Measurements from ENCODE around the gene COLEC12.

COLEC12 gene

DNA sequence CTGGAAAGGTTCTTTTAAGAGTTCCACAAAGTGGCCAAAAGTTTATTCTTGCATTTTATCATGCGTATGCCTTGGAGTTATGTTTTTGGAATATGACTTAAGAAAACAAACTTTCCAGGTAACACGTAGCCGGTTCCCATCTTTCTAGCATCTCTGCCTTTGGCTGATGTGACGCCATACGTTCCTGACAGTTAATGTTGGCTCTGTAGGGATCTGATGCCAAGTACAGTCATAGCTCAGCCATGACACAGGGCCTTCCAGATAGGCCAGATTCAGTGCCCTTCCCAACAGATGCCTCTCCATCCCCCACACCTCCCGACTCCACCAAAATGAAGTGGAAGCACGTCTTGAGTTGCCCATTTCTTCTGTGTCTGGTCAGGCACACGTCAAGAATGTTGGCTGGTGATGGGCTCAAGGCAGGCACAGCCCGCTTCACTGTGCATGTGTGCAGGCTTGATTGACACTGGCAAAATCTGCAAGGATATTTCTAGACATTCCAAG lies 181.7 kb downstream of the COLEC12 start:
- Histone ChIP-seq H3K9me3 (ENCODE audit: insufficient read depth, low read depth, low read length) (no peaks in the 10 kb centered on the region; the same call in 1 of the 2 replicates), H3F3A (ENCODE audit: low read depth) (no peaks in the 10 kb centered on the region), H2AFZ (ENCODE audit: low read length) (no peak overlapping the region)

DNA sequence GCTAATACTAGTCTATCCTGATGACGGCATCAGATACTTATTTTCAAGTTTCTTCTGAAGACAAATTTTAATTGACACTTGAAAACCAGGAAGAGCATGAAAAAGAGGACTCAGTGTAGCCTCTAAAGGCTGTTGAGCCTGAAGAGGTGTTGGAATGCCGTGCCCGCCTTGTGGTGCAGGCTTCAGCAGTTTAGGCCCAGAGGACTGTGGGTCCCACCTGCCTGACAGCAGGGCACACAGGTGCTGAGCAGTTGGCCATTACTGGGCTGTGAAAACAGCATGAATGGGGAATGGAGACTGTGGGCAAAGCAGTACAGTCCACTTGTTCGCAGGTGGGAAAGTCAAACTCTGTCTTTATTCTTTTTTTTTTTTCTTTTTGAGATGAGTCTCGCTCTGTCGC lies 182.9 kb downstream of the COLEC12 start:
- Histone ChIP-seq H3K9me3 (ENCODE audit: insufficient read depth, low read depth, low read length) (no peaks in the 10 kb centered on the region; the same call in 1 of the 2 replicates), H3K4me3 (ENCODE audit: low read length, poor library complexity, severe bottlenecking) (no peak overlapping the region), H3K9ac (ENCODE audit: low read depth, low read length, poor library complexity, severe bottlenecking) (no peak overlapping the region), H3K27me3 (ENCODE audit: insufficient read depth, low read length, poor library complexity, severe bottlenecking) (no peaks in the 10 kb centered on the region), H4K20me1 (ENCODE audit: insufficient read depth, low read length, poor library complexity, severe bottlenecking) (no peaks in the 10 kb centered on the region), H3K4me1 (ENCODE audit: insufficient read depth, low read length, poor library complexity, severe bottlenecking) (no peaks in the 10 kb centered on the region), H3K36me3 (ENCODE audit: insufficient read depth, low read length) (no peaks in the 10 kb centered on the region), H3F3A (ENCODE audit: low read depth) (no peaks in the 10 kb centered on the region), H3K9me2 (replicated peaks; ENCODE audit: low read depth, low read length) (no peaks in the 10 kb centered on the region), H3K4me2 (ENCODE audit: low read depth, low read length, poor library complexity, severe bottlenecking) (no peak overlapping the region), H3K79me2 (ENCODE audit: insufficient read depth, low read length) (no peaks in the 10 kb centered on the region), H2AFZ (ENCODE audit: low read length) (no peak overlapping the region)
- TF ChIP-seq EZH2phosphoT487 (IDR thresholded peaks at IDR 0.05; ENCODE audit: borderline replicate concordance), result no peak
- TF ChIP-seq, protein P1, sequence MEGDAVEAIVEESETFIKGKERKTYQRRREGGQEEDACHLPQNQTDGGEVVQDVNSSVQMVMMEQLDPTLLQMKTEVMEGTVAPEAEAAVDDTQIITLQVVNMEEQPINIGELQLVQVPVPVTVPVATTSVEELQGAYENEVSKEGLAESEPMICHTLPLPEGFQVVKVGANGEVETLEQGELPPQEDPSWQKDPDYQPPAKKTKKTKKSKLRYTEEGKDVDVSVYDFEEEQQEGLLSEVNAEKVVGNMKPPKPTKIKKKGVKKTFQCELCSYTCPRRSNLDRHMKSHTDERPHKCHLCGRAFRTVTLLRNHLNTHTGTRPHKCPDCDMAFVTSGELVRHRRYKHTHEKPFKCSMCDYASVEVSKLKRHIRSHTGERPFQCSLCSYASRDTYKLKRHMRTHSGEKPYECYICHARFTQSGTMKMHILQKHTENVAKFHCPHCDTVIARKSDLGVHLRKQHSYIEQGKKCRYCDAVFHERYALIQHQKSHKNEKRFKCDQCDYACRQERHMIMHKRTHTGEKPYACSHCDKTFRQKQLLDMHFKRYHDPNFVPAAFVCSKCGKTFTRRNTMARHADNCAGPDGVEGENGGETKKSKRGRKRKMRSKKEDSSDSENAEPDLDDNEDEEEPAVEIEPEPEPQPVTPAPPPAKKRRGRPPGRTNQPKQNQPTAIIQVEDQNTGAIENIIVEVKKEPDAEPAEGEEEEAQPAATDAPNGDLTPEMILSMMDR (conservative IDR thresholded peaks at IDR 0.05; ENCODE audit: low read length), result no peak

More for the DNA sequence above, 181.7 kb downstream of the COLEC12 start:
- no peaks in the 10 kb centered on the region for H3K27me3 ChIP-seq (ENCODE audit: insufficient read depth, low read length, poor library complexity, severe bottlenecking)
- H4K20me1 ChIP-seq (ENCODE audit: insufficient read depth, low read length, poor library complexity, severe bottlenecking), result no peaks in the 10 kb centered on the region
- no peaks in the 10 kb centered on the region for H3K4me1 ChIP-seq (ENCODE audit: insufficient read depth, low read length, poor library complexity, severe bottlenecking)
- TF ChIP-seq EZH2phosphoT487 (IDR thresholded peaks at IDR 0.05; ENCODE audit: borderline replicate concordance), result no peak
- TF ChIP-seq, protein P1 (conservative IDR thresholded peaks at IDR 0.05; ENCODE audit: low read length), result no peak
- no peaks in the 10 kb centered on the region for H3K9me2 ChIP-seq (replicated peaks; ENCODE audit: low read depth, low read length)
- H3K79me2 ChIP-seq (ENCODE audit: insufficient read depth, low read length), result no peaks in the 10 kb centered on the region
- no peaks in the 10 kb centered on the region for H3K36me3 ChIP-seq (ENCODE audit: insufficient read depth, low read length)
- no peak overlapping the region for H3K9ac ChIP-seq (ENCODE audit: low read depth, low read length, poor library complexity, severe bottlenecking)
- no peak overlapping the region for H3K4me3 ChIP-seq (ENCODE audit: low read length, poor library complexity, severe bottlenecking)
- no peak overlapping the region for H3K4me2 ChIP-seq (ENCODE audit: low read depth, low read length, poor library complexity, severe bottlenecking)

- Histone ChIP-seq H3K9ac (ENCODE audit: low read depth, low read length, poor library complexity, severe bottlenecking) (no peak overlapping the region), H3K9me3 (ENCODE audit: insufficient read depth, low read depth, low read length) (no peaks in the 10 kb centered on the region; the same call in 1 of the 2 replicates), H3F3A (ENCODE audit: low read depth) (no peaks in the 10 kb centered on the region), H3K79me2 (ENCODE audit: insufficient read depth, low read length) (no peaks in the 10 kb centered on the region), H3K4me2 (ENCODE audit: low read depth, low read length, poor library complexity, severe bottlenecking) (no peak overlapping the region), H3K36me3 (ENCODE audit: insufficient read depth, low read length) (no peaks in the 10 kb centered on the region), H3K27me3 (ENCODE audit: insufficient read depth, low read length, poor library complexity, severe bottlenecking) (no peaks in the 10 kb centered on the region), H3K4me3 (ENCODE audit: low read length, poor library complexity, severe bottlenecking) (no peak overlapping the region), H2AFZ (ENCODE audit: low read length) (no peak overlapping the region), H4K20me1 (ENCODE audit: insufficient read depth, low read length, poor library complexity, severe bottlenecking) (no peaks in the 10 kb centered on the region), H3K9me2 (replicated peaks; ENCODE audit: low read depth, low read length) (no peaks in the 10 kb centered on the region), H3K4me1 (ENCODE audit: insufficient read depth, low read length, poor library complexity, severe bottlenecking) (no peaks in the 10 kb centered on the region)
- no peak for TF ChIP-seq EZH2phosphoT487 (IDR thresholded peaks at IDR 0.05; ENCODE audit: borderline replicate concordance)
- TF ChIP-seq, protein P1 (conservative IDR thresholded peaks at IDR 0.05; ENCODE audit: low read length), result no peak
Measured at GRCh38 chr18:316393-316792, 184.1 kb downstream of the COLEC12 start.
